OCI-LY1 (cell line): ENCODE measurements around the gene LGI2.

ENCODE experiments used
- H2AFZ ChIP-seq: fragments of 200-600 bp; sonication (generic), shearing (Covaris generic); 2 replicates; pipeline ENCODE4 v1.6.0; 2014; ENCODE audit warnings: antibody characterized with exemption, mild to moderate bottlenecking, low read length
- H3F3A ChIP-seq: fragments of 200-600 bp; sonication (generic), shearing (Covaris generic); 2 replicates; pipeline ENCODE4 v1.6.0; 2014; ENCODE audit warnings: mild to moderate bottlenecking, antibody characterized with exemption, low read length, moderate library complexity; ENCODE audit not compliant: insufficient read depth
- H3K27ac ChIP-seq: fragments of 200-600 bp; sonication (generic); 2 replicates; pipeline ENCODE4 v1.5.1; 2014; ENCODE audit warnings: low read length, mixed run types, mild to moderate bottlenecking, low read depth; ENCODE audit not compliant: poor library complexity, severe bottlenecking
- H3K27me3 ChIP-seq: fragments of 200-600 bp; sonication (generic); 2 replicates; pipeline ENCODE4 v1.6.0; 2014; ENCODE audit warnings: antibody characterized with exemption, mild to moderate bottlenecking, low read length, moderate library complexity; ENCODE audit not compliant: insufficient read depth
- H3K36me3 ChIP-seq: fragments of 200-600 bp; sonication (generic); 2 replicates; pipeline ENCODE4 v1.6.1; 2014; ENCODE audit warnings: mild to moderate bottlenecking, antibody characterized with exemption, low read length, moderate library complexity, mixed read lengths; ENCODE audit not compliant: insufficient read depth
- H3K4me1 ChIP-seq: fragments of 200-600 bp; sonication (generic); 2 replicates; pipeline ENCODE4 v1.5.1; 2014; ENCODE audit warnings: mild to moderate bottlenecking, low read length, moderate library complexity; ENCODE audit not compliant: insufficient read depth, severe bottlenecking
- H3K4me2 ChIP-seq: fragments of 200-600 bp; sonication (generic), shearing (Covaris generic); 2 replicates; pipeline ENCODE4 v1.6.1; 2014; ENCODE audit warnings: low read length
- H3K4me3 ChIP-seq: fragments of 200-600 bp; sonication (generic); 2 replicates; pipeline ENCODE4 v1.5.1; 2014; ENCODE audit warnings: low read length, low read depth, mild to moderate bottlenecking, mixed read lengths; ENCODE audit not compliant: poor library complexity, severe bottlenecking
- H3K79me2 ChIP-seq: fragments of 200-600 bp; shearing (Covaris generic); 2 replicates; pipeline ENCODE4 v1.6.1; 2016; ENCODE audit warnings: mixed run types, low read length, mixed read lengths; ENCODE audit not compliant: insufficient read depth
- H3K9ac ChIP-seq: fragments of 200-600 bp; sonication (generic), shearing (Covaris generic); 2 replicates; pipeline ENCODE4 v1.6.1; 2014; ENCODE audit warnings: mild to moderate bottlenecking, low read length, mixed read lengths
- H3K9me2 ChIP-seq: fragments of 200-600 bp; sonication (generic), shearing (Covaris generic); 2 replicates; pipeline ENCODE4 v1.6.1; 2014; ENCODE audit warnings: low read depth, mild to moderate bottlenecking, low read length, mixed read lengths
- H3K9me3 ChIP-seq: fragments of 200-600 bp; shearing (Covaris generic); 2 replicates; pipeline ENCODE4 v1.6.1; 2014; ENCODE audit warnings: low read length, mixed read lengths
- H4K20me1 ChIP-seq: fragments of 200-600 bp; sonication (generic), shearing (Covaris generic); 2 replicates; pipeline ENCODE4 v1.6.0; 2016; ENCODE audit warnings: mild to moderate bottlenecking, low read length; ENCODE audit not compliant: insufficient read depth
- CTCF ChIP-seq: fragments of 200-600 bp; sonication (generic), shearing (Covaris generic); IDR thresholded peaks from 2 replicates; pipeline ENCODE4 v1.5.1; 2017; ENCODE audit warnings: mild to moderate bottlenecking, antibody characterized with exemption, low read length, moderate library complexity, mixed read lengths
- EZH2 ChIP-seq: fragments of 200-600 bp; sonication (generic), shearing (Covaris generic); IDR thresholded peaks from 2 replicates; pipeline ENCODE4 v1.8.0; 2017; ENCODE audit warnings: borderline replicate concordance, mixed run types, mild to moderate bottlenecking, antibody characterized with exemption, low read length, moderate library complexity, mixed read lengths

LGI2 gene

GRCh38 chr4:24970191-24970590 lies 60.6 kb downstream of the LGI2 start:
- TF ChIP-seq CTCF, result no peak
- H3K9me2 ChIP-seq, result no peaks in the 10 kb centered on the region
- H3K27me3 ChIP-seq, result no peaks in the 10 kb centered on the region
- no peaks in the 10 kb centered on the region for H3K9me3 ChIP-seq
- H3F3A ChIP-seq, result no peaks in the 10 kb centered on the region
- H3K4me1 ChIP-seq, result no peaks in the 10 kb centered on the region
- no peak overlapping the region for H3K4me3 ChIP-seq
- H3K9ac ChIP-seq, result no peak overlapping the region
- no peaks in the 10 kb centered on the region for H3K79me2 ChIP-seq
- H3K27ac ChIP-seq, result no peak overlapping the region
- no peak overlapping the region for H3K4me2 ChIP-seq
- H2AFZ ChIP-seq, result no peak overlapping the region
- H4K20me1 ChIP-seq, result no peaks in the 10 kb centered on the region
- no peaks in the 10 kb centered on the region for H3K36me3 ChIP-seq

GRCh38 chr4:24969486-24969885 lies 61.3 kb downstream of the LGI2 start:
- H3K9me3 ChIP-seq, result no peaks in the 10 kb centered on the region
- TF ChIP-seq CTCF (no peak), EZH2 (no peak)
- no peaks in the 10 kb centered on the region for H3K79me2 ChIP-seq
- no peak overlapping the region for H2AFZ ChIP-seq
- H3K36me3 ChIP-seq, result no peaks in the 10 kb centered on the region
- H3K9me2 ChIP-seq, result no peaks in the 10 kb centered on the region
- H3K27ac ChIP-seq, result no peak overlapping the region
- no peak overlapping the region for H3K4me2 ChIP-seq
- no peaks in the 10 kb centered on the region for H3K4me1 ChIP-seq
- no peaks in the 10 kb centered on the region for H4K20me1 ChIP-seq
- no peak overlapping the region for H3K4me3 ChIP-seq
- no peaks in the 10 kb centered on the region for H3K27me3 ChIP-seq
- H3F3A ChIP-seq, result no peaks in the 10 kb centered on the region
- no peak overlapping the region for H3K9ac ChIP-seq

- Histone ChIP-seq H3K9ac (no peak overlapping the region), H3K79me2 (no peaks in the 10 kb centered on the region), H3K36me3 (no peaks in the 10 kb centered on the region), H2AFZ (no peak overlapping the region), H3K9me3 (no peaks in the 10 kb centered on the region), H3F3A (no peaks in the 10 kb centered on the region), H3K4me2 (no peak overlapping the region), H3K4me1 (no peaks in the 10 kb centered on the region), H4K20me1 (no peaks in the 10 kb centered on the region), H3K4me3 (no peak overlapping the region), H3K9me2 (no peaks in the 10 kb centered on the region), H3K27me3 (no peaks in the 10 kb centered on the region), H3K27ac (no peak overlapping the region)
- TF ChIP-seq EZH2 (no peak), CTCF (no peak)
Observed at GRCh38 chr4:24968992-24969391, 61.8 kb downstream of the LGI2 start.
